ENCODE measurements around the gene RUNX1. TPM values are rescaled to one million over a fixed set of nuclear protein-coding genes. Genes with fewer than 3 reads are reported as not detected.
A peak's percentile ranks its signal among the peaks of the same experiment; 100 is the strongest.

Gene RUNX1
- total and polyA plus RNA-seq, 4 donors, result 23.3 to 100 (median 33.4) TPM

DNA sequence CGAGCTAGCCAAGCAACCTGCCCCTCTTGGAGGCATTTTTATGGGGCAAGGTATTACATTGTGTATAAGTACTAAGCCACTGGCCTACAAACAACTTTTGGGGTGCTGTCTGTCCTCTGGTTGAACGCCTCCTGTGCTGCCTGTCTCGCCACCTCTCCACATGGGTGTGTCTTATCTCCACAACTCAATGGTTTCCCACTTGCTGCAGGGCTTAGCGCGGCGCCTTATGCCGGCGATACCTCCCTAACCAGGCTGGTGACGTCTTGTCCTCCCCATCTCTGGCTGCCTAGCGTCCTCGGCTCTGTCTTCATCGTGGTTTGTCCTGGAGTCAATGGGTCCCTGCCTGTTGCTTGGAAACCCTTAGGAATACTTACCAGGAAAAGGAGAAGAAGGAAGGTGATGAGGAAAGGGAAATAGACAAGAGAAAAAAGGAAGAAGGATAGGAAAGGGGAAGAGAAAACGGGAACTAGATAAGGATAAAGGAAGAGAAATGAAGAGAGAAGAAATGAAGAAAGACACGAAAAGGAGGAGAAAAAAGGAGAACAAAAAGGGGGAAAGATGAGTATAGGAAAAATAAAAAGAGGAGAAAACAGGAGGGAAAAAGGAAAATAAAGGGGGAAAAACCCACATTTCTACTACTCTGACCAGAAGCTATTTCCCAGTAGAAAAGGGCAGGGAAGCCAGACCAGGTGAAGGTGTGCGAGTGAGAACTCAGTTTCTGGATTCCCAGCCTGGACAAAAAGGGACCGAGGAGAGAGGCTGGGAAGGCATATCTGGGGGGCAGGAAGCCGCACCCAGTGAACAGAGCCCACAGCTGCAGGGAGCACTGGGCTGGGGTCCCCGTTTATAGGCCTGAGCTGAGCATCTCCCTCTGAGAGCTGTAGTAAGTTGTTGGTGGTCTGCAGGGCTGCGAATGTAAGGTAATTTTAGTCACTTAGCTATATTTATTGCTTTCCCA is 294.1 kb downstream of the RUNX1 start:
- TF ChIP-seq, protein P1, sequence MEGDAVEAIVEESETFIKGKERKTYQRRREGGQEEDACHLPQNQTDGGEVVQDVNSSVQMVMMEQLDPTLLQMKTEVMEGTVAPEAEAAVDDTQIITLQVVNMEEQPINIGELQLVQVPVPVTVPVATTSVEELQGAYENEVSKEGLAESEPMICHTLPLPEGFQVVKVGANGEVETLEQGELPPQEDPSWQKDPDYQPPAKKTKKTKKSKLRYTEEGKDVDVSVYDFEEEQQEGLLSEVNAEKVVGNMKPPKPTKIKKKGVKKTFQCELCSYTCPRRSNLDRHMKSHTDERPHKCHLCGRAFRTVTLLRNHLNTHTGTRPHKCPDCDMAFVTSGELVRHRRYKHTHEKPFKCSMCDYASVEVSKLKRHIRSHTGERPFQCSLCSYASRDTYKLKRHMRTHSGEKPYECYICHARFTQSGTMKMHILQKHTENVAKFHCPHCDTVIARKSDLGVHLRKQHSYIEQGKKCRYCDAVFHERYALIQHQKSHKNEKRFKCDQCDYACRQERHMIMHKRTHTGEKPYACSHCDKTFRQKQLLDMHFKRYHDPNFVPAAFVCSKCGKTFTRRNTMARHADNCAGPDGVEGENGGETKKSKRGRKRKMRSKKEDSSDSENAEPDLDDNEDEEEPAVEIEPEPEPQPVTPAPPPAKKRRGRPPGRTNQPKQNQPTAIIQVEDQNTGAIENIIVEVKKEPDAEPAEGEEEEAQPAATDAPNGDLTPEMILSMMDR (IDR thresholded peaks at IDR 0.05; ENCODE audit: control extremely low read depth, extremely low read depth), result no peak
- no peak for ATAC-seq (ENCODE audit: insufficient read depth, low FRiP score)
- Histone ChIP-seq H3K36me3 (ENCODE audit: control insufficient read depth in 4 of 4, insufficient read depth in 4 of 4, low read length in 4 of 4) (no peaks in the 10 kb centered on the region), H3K9me3 (ENCODE audit: control insufficient read depth in 4 of 4, insufficient read depth in 3 of 4, low read length in 3 of 4) (no peaks in the 10 kb centered on the region), H3K4me1 (ENCODE audit: control insufficient read depth in 5 of 5, insufficient read depth in 5 of 5, low read length in 5 of 5) (no peaks in the 10 kb centered on the region), H3K27ac (ENCODE audit: low read depth in 1 of 2, low read length in 1 of 2) (no peak overlapping the region), H3K9ac (ENCODE audit: insufficient read depth in 1 of 2, low read length in 2 of 2) (no peak overlapping the region), H3K27me3 (ENCODE audit: control insufficient read depth in 3 of 3, insufficient read depth in 3 of 3, low read length in 2 of 3) (peaks cover 0 to 5% (median 0%) of the 10 kb centered on the region in 3 donors), H3K4me3 (no peak overlapping the region)
- 81 to 83% methylated on average over 19 of the region's 19 CpGs for WGBS, 2 donors
- DNase-seq, result no peak

DNA sequence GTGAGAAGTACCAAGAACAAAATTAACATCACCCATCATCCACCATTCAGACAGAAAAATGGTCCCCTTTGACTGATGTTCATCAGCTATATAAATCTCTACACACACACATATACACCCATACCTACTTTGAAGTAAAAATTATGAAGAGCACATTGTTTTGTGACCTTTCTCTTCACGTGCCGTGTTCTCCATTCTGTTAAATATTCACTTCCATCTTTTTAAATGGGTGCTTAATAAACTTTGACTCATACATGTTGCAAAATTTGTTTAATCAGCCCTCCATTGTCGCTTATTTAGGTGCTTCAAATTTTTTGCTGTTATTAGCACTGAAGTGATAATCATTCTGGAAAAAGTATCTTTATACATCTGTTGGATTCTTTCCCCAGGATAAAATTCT is 300.2 kb downstream of the RUNX1 start:
- no peaks in the 10 kb centered on the region for H3K36me3 ChIP-seq (ENCODE audit: control insufficient read depth in 4 of 4, insufficient read depth in 4 of 4, low read length in 4 of 4)
- no peak overlapping the region for H3K27ac ChIP-seq (ENCODE audit: low read depth in 1 of 2, low read length in 1 of 2)
- H3K9ac ChIP-seq (ENCODE audit: insufficient read depth in 1 of 2, low read length in 2 of 2), result no peak overlapping the region
- H3K4me3 ChIP-seq, result no peak overlapping the region
- DNase-seq, result no peak
- H3K9me3 ChIP-seq (ENCODE audit: control insufficient read depth in 4 of 4, insufficient read depth in 3 of 4, low read length in 3 of 4), result no peaks in the 10 kb centered on the region
- TF ChIP-seq, protein P1 (IDR thresholded peaks at IDR 0.05; ENCODE audit: control extremely low read depth, extremely low read depth), result no peak
- no peak for ATAC-seq (ENCODE audit: insufficient read depth, low FRiP score)
- peaks cover 0 to 7% (median 0%) of the 10 kb centered on the region in 3 donors for H3K27me3 ChIP-seq (ENCODE audit: control insufficient read depth in 3 of 3, insufficient read depth in 3 of 3, low read length in 2 of 3)
- 61 to 79% methylated on average over 3 of the region's 3 CpGs for WGBS, 2 donors
- H3K4me1 ChIP-seq (ENCODE audit: control insufficient read depth in 5 of 5, insufficient read depth in 5 of 5, low read length in 5 of 5), result peaks cover 0 to 6% (median 0%) of the 10 kb centered on the region in 5 donors

DNA sequence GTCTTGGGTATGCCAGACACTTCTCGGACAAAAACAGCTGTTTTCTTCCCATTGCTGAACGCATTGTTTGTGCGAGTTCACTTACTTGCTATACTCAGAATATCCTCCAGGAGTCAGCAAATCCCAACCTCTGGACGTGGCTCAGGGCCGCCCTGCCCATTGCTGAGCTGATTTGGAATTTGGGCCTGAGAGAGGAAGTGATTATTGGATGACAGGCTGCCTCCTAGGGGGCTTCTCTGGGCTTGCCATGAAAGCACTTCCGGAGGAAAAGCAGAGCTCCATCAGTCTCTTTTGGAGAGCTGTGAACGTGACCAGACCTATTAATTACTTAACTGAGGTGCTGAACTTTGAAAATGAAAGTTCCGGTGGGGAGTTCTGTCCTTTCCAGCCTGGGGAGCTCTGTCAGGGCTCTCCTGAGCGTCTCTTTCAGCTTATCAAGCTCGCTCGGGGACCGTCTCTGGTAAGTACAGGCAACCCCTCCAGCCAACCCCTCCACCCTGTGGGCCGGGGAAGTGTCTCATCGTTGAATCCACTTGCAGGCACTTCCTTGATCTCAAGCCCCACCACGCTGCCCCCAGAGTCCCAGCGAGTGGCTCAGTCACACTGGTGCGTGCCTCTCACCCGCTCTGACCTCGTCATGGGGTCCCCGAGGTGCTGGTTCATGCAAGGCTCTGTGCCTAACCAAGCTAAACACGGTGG is 303.4 kb downstream of the RUNX1 start:
- Histone ChIP-seq H3K9ac (ENCODE audit: insufficient read depth in 1 of 2, low read length in 2 of 2) (no peak overlapping the region), H3K4me3 (no peak overlapping the region)

More for the DNA sequence above, 303.4 kb downstream of the RUNX1 start:
- Histone ChIP-seq H3K36me3 (ENCODE audit: control insufficient read depth in 4 of 4, insufficient read depth in 4 of 4, low read length in 4 of 4) (no peaks in the 10 kb centered on the region), H3K4me1 (ENCODE audit: control insufficient read depth in 5 of 5, insufficient read depth in 5 of 5, low read length in 5 of 5) (peaks cover 0 to 6% (median 0%) of the 10 kb centered on the region in 5 donors), H3K27me3 (ENCODE audit: control insufficient read depth in 3 of 3, insufficient read depth in 3 of 3, low read length in 2 of 3) (peaks cover 0 to 4% (median 3%) of the 10 kb centered on the region in 3 donors), H3K9me3 (ENCODE audit: control insufficient read depth in 4 of 4, insufficient read depth in 3 of 4, low read length in 3 of 4) (no peaks in the 10 kb centered on the region), H3K27ac (ENCODE audit: low read depth in 1 of 2, low read length in 1 of 2) (no peak overlapping the region)
- DNase-seq (peak; percentile 85 to 90 (median 89)), ATAC-seq (ENCODE audit: insufficient read depth, low FRiP score) (peak; percentile 90)
- 34 to 35% methylated on average over 21 of the region's 21 CpGs for WGBS, 2 donors
- TF ChIP-seq, protein P1 (IDR thresholded peaks at IDR 0.05; ENCODE audit: control extremely low read depth, extremely low read depth), result peak; percentile 89

Measured in lung (tissue), 12 donors.